SH-SY5Y (cell line): ENCODE data around the gene MGMT.

ENCODE experiments used
- GATA2 ChIP-seq: IDR thresholded peaks from 2 replicates; pipeline ENCODE4 v1.6.1; 2011; ENCODE audit warnings: mild to moderate bottlenecking, low read depth, low read length
- GATA3 ChIP-seq: IDR thresholded peaks from 2 replicates; pipeline ENCODE4 v1.6.1; 2011; ENCODE audit warnings: low read depth, mild to moderate bottlenecking, low read length, moderate library complexity

Gene MGMT

DNA sequence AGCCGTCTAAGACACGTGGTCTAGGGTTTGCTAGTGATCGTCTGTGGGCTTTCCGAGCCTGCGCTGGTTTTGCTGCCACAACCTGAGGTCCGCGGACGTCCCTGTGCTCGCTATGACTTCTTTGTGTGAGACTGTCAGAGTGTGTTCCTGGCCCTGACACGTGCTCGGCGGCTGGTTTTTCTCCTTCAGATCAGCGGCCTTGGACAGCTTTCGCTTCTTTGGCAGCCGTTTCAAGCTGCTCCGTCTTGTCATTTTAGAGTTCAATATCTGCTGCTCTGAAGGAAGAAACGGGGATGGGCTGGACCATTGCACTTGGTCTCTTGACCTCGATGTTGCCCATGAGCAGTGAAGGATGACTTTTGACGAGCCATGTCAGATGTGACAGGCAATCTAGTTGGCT, 147.3 kb downstream of the MGMT start:
- TF ChIP-seq GATA3 (no peak), GATA2 (no peak)

GRCh38 chr10:129615381-129615780, 148.3 kb downstream of the MGMT start:
- TF ChIP-seq GATA2 (no peak), GATA3 (no peak)

- TF ChIP-seq GATA2: no peak
These were observed 149.0 kb downstream of the MGMT start for GRCh38 chr10:129615921-129616525.

DNA sequence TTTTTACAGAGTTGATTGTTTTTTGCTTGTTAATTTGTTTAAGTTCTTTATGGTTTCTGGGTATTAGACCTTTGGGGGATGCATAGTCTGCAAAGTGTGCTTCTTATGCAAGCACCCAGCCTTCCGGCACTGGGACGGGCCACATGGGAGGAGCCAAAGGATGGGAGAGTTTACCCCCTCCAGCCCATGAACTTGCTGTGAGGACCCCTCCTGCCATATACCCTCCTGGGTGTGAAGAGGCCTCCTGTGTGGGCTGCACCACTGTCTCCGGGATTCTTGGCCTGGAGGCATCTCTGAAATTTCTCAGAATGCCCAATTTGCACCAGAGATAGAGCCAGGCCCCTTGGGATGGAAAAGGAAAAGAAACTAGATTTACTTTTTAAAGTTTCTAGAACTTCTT, 150.7 kb downstream of the MGMT start:
- TF ChIP-seq GATA3: no peak
- TF ChIP-seq GATA2: no peak

DNA sequence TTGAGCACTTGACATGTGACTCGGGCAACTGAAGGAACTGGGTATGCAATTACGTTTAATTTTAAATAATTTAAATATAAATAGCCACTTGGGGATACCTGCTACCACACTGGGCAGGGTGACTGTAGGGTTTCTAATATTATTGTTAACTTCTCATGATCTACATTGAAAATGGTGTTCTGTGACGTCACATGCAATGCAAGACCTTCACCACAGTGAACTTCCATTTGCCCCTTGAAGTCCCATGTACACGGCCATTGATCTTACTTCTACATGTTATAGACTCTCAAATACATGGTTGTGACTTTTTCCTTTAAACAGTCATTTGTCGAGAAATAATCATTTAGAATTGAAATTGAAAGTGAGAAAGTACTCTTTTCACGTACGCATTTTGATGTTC, 154.0 kb downstream of the MGMT start:
- TF ChIP-seq GATA3: no peak
- TF ChIP-seq GATA2: no peak

DNA sequence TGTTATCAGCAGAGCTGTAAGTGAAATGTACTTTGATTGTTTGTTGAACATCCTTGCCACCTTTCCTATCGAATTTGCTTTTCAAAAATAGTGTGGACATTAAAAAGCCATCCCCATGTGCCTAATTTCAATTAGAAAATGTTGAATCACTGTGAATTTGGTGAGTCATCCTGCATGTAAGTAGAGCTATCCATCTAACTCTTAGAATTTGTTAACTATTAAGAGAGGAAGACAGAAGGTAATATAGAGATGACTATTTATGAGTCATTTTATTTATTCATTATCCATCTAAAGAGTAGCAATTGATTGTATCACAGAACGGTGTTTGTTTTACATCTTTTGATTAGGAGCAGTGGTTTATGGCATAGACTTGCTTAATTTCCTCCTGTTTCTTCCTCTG, 154.7 kb downstream of the MGMT start:
- no peak for TF ChIP-seq GATA2

- no peak for TF ChIP-seq GATA2
- TF ChIP-seq GATA3: no peak
These were observed 155.2 kb downstream of the MGMT start for GRCh38 chr10:129622291-129622690.

GRCh38 chr10:129622736-129623135, 155.7 kb downstream of the MGMT start:
- TF ChIP-seq GATA2: no peak
- TF ChIP-seq GATA3: no peak

DNA sequence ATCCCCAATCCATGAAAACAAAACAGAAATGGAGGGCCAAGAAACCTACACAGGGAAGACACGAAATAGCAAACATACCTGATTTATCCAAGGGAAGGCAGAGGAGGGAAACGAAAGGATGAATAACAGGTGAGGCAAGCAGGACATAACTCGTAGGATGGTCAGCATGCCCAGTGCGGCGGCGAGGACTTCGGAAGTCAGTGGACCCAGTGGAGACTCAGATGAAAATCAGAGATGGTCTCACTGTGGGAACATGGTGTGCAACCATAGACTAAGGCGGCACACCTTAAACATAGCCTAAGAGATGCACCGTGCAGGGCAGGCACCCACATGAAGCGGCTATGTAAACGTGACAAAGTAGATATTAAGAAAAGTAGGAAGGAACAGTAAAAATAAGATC, 157.5 kb downstream of the MGMT start:
- TF ChIP-seq GATA3: no peak
- no peak for TF ChIP-seq GATA2

DNA sequence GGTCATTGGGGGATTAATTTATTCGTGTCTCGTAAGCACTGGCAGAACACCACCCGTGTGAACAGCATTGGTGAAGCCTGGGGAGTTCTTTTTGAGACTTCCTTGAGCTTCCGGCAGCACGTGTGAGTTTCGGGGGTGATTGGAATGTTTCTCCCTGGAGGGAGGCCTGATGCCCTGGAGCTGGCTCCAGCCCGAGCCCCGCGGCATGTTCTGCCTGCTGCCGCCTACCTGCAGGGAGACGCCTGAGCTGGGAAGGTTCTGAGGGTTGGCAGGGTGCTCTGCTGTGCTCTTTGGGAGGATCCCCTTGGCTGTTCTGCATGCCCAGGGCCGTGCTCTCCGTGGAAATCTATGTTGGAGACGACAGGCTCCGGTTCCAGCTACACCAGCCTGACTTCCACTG, 159.3 kb downstream of the MGMT start:
- TF ChIP-seq GATA2 (no peak), GATA3 (no peak)

GRCh38 chr10:129626796-129627435, 159.9 kb downstream of the MGMT start:
- TF ChIP-seq GATA2: no peak
- TF ChIP-seq GATA3: no peak

GRCh38 chr10:129627442-129627841, 160.4 kb downstream of the MGMT start:
- TF ChIP-seq GATA3 (no peak), GATA2 (no peak)

DNA sequence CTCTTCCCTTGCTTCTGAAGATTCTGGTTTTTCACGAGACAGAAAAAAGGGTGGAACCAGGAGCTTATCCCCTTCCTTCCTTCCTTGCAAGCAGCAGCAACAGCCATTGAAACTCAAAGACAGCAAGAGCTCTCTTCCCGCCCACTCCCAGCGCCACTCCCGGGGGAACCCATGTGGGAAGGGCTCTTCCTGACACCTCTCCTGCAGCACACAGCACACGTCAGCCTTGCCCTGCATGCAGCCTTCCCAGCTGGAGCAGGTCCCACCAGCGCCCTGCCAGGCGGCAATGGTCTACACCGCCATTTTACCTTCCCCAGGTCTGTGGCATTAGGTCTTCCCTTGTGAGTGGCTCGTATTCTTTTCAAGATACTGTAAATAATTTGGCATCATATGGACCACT, 161.8 kb downstream of the MGMT start:
- TF ChIP-seq GATA2 (no peak), GATA3 (no peak)

GRCh38 chr10:129629911-129630310, 162.9 kb downstream of the MGMT start:
- TF ChIP-seq GATA3 (no peak), GATA2 (no peak)

- no peak for TF ChIP-seq GATA2
- TF ChIP-seq GATA3: no peak
These were observed 164.0 kb downstream of the MGMT start for GRCh38 chr10:129631006-129631405.

DNA sequence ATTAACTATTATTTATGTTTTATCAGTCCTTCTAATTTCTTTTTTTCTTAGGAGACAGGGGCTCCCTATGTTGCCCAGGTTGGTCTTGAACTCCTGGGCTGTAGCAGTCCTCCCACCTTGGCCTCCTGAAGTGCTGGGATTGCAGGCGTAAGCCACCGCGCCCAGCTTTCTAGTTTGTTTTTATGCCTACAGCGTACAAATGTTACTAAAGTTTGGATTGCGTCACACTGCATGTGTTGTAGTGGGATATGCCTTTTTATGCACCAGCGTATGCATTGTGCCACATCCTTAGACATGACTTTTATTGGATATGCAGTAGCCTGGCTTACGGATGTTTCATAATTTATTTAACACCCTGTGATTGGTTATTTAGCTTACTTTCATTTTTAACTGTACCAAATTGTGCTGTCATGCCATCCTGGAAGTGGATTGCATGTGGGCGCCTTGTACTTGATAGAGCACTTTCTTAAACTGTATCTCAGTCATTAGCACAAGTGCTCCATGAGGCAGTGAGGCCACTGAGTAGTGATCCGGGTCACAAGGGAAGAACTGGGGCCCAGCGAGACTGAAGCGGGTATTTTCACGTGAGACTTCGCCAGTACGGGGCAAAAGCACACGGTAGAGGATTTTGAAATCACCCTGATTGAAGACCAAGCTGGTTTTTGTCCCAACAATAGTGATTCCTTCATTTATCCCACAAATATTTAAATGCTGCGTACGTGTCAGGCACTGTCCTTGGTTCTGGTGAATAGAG, 165.0 kb downstream of the MGMT start:
- TF ChIP-seq GATA2 (no peak), GATA3 (no peak)
